ENCODE data around the gene FSTL5.

- TF ChIP-seq POLR2A (IDR thresholded peaks at IDR 0.05) = no peak
- TF ChIP-seq CTCF (IDR thresholded peaks at IDR 0.05) = no peak
- no peak for TF ChIP-seq EP300 (IDR thresholded peaks at IDR 0.05)
Measured at GRCh38 chr4:162056990-162057389, 106.8 kb downstream of the FSTL5 start.
